HG02943 (cell line): ENCODE results near the gene NFYC.

Experiments
- ATAC-seq: cut with Tn5 transposase; IDR thresholded peaks from one replicate; pipeline ENCODE4 v1.9.1; 2021; ENCODE audit warnings: mild to moderate bottlenecking, low read depth, moderate library complexity; ENCODE audit not compliant: unreplicated experiment

The NFYC gene

DNA sequence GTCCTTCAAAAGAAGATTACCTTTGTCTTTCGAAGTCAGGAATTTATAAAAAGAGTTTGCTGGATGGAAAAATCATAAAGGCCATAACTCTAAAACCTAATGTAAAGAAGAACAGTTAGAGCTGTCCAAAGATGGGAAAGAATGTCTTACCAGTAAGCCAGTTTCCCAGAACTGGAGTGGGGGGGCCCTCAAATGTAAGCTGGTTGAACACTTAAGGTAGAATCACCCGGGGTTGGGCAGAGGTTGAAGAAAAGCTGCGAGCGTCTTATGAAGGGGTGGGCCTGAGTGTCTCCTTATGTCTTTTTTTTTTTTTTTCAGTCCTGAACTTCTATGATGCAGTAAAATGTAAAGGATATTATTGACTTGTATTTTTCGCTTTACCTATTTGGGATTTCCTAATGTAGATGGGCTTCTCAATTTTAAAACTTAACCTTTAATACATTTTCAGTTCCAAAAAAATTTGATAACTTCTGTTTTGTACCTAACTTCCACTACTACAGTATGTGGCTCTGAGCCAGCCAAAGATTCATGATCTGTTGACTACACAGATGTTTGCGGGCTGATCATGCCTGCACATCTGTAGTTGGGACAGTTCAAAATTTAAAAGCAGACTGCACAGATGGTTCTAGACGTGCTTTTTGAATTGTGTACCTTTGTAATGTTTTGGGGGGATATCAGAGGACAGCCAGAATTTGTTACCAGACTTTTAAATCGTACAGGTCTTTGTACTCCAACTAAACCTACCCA lies 43.6 kb downstream of the NFYC start:
- ATAC-seq: no peak

DNA sequence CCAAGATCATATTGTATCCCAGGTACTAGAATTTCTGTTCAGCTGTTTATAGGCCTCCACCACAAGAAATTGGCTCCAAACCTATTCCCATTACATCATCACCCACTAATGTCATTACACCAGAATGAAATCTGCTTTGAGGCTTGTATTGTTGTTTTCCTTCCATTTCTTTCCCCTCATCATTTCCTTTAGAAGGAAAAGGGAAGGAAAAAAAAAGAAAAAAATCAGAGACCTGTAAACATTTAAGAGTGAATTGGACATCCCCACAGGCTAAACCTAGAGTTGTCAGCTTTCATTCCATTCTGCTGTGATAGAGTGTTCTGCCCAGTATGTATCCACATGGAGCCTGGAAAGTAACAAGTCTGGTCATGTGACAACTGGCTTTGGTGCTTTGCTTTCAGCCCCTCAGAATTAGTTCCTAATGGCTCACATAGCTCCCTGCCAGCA lies 44.6 kb downstream of the NFYC start:
- ATAC-seq: no peak

DNA sequence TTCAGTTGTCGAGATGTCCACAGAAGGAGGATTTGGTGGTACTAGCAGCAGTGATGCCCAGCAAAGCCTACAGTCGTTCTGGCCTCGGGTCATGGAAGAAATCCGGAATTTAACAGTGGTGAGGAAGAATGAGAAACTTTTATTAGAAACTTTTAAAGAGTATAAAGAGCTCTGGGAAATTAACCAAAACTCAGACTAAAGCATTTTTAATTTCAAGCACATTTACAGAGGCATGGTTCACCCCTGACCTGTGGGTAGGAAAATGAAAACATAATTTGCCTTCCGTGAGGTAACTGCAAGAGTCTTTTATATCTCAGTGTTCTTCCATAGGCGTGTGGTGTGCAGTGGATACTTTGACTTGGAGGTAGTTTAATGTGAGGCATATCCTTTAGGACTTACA lies 47.3 kb downstream of the NFYC start:
- no peak for ATAC-seq

DNA sequence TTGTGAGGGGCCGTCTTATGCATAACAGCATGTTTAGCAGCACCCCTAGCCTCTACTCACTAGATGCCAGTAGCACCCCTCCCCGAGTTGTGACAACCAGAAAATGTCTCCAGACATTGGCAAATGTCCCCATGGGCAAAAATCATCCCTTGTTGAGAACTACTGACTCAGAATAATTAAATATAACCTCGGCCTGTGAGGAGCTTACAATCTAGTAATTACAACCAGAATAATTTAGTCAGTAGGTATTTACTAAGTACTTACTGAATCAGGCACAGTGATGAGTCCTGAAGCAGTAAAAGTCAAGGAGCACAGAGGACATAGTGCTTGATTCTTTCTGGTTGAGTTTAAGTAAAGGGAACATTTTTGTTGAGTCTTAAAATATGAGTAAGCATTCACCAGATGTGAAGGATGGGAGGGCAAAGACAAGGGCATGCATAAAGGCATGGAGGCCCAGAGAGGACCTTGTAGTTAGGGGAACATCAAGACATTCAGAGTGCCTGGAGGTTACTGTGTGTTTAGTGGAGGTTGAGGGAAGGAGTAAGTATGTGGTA lies 48.0 kb downstream of the NFYC start:
- no peak for ATAC-seq

DNA sequence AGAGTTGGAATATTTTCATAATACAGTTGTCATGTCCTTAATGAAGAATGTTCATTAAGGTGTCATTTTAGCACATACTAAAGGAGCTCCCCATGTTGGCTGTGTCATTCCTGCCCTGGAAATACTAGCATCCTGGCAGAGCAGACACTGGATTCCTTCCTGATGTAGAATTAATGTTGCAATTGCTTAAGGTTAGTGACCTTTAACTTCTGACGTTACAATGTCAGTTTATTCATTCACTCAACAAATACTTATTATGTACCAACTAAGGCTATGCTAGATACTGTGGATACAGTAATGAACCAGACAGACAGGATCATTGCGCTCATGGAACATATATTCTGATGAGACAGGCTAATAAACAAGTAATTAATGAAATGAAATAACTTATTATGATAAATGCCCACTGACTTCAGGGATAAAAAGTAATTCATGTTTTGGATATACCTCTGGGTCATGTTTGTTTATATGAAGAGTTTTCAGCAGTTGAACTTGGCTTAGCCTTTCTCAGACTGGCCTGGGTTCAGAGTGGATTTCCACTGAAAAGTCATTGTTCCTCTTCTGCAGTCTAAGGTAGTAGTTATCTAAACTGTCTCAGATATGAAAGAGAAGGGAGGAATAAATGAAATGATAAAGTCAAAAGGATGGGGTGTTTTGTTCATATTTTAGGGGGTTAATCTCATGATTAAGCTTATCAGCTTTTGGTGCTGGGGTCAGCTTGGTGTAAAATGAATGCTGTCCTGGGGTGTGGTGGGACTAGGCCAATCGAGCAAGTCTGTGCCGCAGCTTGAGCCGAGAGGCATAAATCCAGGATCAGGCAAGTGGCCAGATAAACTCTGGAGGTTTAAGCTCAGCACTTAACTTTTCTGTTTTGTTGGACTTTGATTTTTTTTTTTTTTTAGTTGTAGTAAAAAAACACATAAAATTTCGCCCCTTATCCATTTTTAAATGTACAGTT lies 48.8 kb downstream of the NFYC start:
- no peak for ATAC-seq

DNA sequence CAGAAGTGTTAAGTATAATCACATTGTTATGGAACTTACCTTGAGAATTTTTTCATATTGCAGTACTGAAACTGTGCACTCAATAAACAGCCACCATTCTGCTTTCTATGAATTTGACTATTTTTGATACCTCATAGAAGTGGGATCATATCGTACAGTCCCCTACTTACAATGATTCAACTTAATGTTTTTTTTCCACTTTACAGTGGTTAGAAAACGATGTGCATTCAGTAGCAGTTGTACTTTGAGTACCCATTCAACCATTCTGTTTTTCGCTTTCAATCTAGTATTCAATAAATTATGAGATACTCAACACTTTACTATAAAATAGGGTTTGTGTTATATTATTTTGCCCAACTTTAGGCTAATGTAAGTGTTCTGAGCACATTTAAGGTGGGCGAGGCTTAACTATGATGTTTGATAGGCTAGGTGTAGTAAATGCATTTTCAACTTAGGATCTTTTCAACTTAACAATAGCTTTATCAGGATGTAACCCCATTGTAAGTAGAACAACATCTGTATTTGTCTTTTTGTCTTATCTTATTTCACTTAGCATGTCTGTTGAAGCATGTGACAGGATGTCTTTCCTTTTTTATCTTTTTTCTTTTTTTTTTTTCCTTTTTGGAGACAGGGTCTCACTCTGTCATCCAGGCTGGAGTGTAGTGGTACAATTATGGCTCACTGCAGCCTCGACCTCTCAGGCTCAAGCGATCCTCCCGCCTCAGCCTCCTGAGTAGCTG lies 49.7 kb downstream of the NFYC start:
- no peak for ATAC-seq

DNA sequence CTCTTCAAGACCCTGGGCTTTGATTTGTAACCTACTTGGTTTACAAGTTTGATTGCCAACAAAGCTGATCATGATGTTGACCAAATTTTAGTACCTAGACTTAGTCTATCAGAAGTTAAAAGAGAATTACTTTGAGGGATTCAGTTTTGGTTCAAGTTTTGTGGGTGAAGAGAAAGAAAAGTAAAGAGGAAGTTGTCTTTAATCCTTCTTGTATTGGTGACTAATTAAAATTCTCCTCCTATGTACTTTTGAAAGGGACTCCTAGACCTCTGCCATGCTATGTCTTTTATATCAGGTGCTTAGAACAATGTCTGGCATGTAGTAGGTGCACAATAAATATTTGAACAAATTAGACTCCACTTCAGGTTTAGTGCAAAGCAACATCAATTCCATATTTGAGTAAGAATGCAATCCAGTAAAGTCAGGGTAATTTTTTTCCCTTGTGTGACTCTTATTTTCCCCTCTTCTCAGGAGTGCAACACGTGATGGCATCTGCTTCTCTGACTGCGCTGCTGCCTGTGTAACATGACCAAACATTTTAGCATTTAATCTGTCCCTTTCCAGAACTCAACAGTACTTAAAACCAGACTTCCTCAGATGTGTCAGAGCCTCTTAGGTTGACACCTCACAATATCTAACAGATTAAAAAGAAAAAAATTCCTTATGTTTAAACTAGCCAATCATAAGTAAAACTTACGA lies 51.0 kb downstream of the NFYC start:
- no peak for ATAC-seq

DNA sequence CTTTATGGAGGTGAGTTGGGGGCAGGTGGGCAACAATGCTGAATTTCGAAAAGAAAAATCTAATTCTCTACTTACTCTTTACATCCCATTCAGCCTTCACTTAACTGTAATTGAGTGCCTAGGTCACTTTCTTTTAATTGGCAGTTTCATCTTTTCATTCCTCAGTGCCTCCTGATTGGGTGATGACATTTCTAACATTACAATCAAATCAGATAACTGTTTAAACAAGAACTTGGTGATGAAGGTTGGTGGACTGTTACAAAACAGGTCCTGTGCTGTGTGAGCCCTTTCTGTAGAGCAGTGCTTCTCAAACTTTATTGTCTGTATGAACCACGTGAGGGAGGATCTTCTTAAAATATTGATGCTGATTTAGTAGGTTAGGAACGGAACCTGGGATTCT lies 51.9 kb downstream of the NFYC start:
- no peak for ATAC-seq

DNA sequence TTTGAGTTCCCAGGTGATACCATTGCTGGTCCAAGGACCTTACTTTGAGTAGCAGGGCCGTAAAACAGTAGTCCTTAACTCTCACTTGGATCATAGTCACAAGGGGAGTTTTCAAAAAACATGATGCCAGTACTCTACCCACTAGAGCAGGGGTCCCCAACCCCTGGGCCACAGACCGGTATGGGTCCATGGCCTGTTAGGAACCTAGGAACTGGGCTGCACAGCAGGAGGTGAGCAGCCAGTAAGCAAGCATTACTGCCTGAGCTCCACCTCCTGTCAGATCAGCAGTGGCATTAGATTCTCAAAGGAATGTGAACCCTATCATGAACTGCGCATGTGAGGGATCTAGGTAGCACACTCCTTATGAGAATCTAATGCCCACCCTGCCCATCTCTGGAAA lies 52.4 kb downstream of the NFYC start:
- no peak for ATAC-seq

DNA sequence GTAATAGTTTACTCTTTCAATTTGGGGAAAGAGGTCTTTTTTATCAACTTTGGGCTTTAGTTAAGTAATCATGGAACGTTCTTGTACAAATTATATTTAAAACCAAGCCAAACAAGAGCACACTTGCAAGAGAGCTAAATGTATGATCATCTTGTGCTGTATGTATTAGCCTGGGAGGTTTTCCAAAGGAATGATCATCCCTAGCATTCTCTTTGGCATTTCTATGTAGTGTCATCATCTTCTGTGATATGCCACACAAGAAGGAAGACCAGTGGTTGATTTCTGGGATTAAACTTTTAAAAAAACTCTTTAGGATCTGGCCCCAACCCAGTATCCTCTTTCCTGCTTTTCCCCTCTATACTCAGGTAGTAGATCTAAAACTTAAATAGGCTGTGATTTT lies 53.7 kb downstream of the NFYC start:
- no peak for ATAC-seq

DNA sequence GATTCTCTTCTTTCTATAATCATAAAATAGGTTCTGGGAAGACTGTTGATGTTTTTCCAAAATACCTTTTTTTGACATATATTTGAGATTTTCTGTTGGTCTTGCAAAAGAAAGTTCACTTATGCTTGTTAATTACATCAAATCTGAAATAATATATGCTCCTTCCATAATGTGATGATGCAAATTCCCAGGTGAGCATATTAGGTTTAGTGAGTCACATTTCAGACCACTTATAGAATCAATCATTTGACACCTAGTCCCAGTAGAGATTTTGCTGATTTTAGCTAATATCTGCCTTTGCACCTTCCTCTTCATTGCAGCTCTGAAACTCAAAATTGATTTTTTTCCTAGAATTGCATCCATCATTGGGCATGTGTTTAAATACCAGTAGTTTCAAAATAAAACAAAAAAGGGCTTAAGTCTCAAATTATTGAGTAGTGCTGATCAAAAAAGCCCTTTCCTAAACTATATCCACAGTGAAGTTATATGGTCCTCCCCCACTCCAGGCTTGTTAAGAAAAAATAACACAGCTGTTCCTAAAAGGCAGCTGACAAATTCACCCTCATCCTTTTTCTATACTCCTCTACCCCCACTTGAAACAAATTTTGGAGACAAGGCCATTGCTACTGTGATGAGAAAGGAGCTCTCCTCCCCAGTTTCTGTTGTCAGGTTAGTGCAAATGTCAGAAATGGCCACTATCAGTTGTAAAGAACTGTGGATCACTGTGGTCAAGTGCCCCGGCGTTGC lies 55.0 kb downstream of the NFYC start:
- ATAC-seq: no peak

DNA sequence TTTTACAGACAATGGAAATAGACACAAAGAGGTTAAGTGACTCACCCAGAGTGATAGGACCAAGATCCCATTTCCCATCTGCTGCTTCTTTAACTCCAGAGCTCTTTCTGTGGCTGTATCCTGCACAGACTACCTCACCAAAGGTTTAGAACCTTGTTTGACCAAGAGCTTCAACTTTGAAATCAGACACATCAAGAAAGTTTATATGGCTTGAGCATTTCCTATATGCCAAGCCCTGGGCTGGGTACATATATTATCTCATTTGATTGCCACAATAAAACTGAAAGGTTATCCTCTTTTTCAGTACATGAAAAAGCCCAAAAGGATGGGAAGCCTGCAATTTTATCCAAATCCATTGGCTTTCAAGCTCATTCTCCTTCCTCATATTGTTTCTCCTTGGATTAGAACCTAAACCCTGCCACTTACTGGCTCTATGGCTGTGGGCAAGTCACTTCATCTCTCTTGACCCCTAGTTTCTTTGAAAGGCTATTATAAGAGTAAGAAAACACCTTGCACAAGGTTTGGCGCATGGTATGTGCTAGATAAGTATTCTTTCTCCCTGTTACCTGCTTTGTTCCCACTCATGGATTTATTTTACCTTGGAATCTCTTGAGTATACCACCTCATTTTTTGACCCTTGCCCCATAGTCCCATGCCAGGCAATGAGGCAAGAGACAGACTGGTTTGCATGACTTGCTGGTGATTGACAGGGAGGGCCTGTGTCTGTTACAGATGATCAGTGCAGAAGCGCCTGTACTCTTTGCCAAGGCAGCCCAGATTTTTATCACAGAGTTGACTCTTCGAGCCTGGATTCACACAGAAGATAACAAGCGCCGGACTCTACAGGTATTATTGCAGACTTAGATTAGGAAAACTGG lies 57.6 kb downstream of the NFYC start:
- ATAC-seq: no peak

DNA sequence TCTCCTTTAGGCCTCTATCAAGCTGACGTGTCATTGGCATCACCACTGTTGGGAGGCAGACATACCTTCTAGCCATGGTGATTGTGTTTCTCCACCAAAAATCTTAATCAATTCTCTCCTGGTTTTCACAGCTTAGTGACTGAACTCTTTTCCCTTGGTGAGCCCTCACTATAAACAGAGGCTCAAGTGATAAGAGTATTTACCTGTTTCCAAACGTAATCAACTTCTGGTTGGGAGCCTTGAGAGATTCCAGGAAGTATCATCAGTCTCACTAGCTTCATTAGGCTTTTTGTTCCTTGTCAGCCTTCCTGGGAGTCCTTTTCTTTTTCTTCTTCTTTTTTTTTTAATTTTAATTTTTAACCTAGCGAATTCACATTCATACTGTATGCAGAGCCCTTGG lies 58.3 kb downstream of the NFYC start:
- ATAC-seq: no peak

DNA sequence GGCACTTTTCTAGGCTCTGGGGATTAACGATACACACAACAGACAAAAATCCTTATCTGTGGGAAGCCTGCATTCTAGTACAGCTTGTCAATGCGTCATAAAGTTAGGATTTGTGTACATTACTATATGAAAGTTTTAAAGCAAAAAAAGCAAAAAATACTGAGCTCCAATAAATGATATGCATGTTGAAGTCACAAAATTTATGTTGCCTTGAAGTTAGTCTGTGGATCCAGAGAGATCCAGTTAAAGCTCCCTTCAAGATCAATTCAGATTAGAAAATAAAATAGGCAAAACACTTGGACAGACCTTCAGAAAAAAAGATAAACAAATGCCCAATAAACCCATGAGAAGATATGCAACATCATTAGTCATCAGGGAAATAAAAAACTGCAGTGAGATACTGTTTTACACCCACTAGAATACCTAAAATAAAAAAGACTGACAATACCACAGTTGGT lies 59.0 kb downstream of the NFYC start:
- no peak for ATAC-seq

DNA sequence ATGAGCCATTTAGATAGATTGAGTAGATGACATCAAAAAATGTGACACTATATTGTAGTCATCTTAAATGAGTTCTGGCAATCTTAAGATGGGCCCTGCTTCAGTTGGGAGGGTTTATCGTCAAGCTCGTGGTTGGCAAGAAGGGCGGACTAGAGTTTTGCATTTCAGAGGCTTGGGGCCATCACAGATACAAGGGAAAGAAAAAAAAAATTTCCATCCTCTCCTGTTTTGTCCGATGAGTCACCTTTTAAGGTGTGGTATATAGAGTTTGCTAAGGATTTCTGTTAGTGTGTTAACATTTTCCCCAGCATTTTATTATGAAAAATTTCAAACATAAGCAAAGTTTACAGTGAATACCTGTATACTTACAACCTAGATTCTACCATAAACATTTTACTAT lies 60.3 kb downstream of the NFYC start:
- ATAC-seq: no peak

DNA sequence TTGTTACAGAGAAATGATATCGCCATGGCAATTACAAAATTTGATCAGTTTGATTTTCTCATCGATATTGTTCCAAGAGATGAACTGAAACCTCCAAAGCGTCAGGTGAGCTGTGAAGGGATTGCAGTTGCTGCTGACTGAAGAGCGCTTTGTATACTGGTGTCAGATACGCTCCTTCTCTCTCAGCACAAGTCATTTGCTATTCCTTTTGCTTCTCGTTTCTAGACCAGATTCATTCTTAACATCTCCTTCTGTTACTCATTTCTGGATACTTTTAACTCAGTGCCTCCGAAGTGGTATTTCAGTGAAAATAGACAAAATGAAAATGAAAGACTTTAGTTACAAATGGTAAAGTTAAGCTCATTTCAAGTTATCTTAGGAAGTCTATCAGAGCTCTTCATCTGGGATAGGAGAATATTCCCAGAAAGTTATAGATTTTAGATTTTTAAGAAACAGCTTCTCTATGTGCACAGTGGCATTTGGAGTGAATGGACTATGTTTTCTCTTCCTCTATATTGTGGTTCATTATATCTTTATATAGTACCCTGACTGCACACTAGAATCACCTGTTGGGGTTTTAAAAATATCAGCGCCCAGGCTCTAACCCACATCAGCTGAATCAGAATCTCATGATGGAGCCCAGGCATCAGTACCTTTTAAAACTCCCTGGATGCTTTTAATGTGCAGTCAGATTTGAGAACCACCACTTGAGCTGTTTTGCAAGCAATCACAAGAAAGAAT lies 61.8 kb downstream of the NFYC start:
- ATAC-seq: no peak

DNA sequence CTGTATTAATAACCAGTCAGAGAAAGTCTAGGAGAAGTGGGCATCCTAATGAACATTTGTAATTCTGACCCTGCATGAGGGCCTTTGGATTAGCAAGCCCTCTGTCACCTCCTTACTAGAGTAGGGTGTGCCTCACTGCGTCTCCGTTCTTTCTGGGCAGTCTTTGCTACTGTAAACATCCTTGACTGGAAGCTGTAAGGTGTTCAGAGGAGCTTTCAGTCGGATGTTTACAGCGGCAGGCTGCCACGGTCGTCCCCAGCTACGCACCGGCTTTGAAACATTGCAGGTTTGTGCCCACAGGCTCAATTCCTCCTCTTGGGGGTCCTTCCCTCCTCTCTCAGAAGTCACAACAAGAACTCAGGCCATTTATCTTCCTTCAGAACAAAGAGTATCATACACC lies 62.7 kb downstream of the NFYC start:
- ATAC-seq: no peak

DNA sequence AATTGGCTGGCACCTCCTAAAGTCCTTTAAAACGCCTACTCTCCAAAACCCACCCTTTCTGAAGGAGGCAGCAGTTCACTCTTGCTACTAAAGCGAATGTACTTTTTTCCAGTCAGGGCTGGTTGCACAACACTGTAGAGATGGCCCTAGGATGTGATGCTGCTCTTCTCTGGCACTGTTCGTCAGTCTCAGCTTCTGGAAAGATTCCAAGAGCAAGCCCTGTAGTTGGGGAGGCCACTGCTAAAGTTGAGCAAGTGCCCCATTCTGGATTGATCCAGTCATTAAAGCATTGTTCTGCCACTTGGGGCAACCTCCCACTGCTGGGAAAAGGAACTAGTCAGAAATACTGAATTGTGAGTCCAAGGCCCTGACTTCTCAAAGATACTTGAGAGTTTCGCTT lies 63.6 kb downstream of the NFYC start:
- no peak for ATAC-seq
